ENCODE results near the gene ADK. TPM values are rescaled to one million over a fixed set of nuclear protein-coding genes. Genes with fewer than 3 reads are reported as not detected.

ADK gene
- total RNA-seq, 1 donor from 2014 or later, result 62.0 TPM

GRCh38 chr10:74705358-74705980 is 554.4 kb downstream of the ADK start:
- H3K9me3 Mint-ChIP-seq (ENCODE audit: unreplicated experiment), result no peaks in the 10 kb centered on the region
- FAIRE-seq, result peak; percentile 39
- no peak overlapping the region for H3K9ac ChIP-seq (ENCODE audit: low read length)

GRCh38 chr10:74706966-74707365 is 555.9 kb downstream of the ADK start:
- Histone ChIP-seq H3K9me3 (ENCODE audit: insufficient read depth, low read depth, low read length) (no peaks in the 10 kb centered on the region), H3K4me1 (ENCODE audit: insufficient read depth, low read length) (no peaks in the 10 kb centered on the region), H3K4me2 (ENCODE audit: low read length) (no peak overlapping the region), H3K4me3 (ENCODE audit: insufficient read depth, low read depth, low read length) (no peak overlapping the region), H3K27ac (ENCODE audit: low read depth, low read length) (no peak overlapping the region), H3K79me2 (ENCODE audit: insufficient read depth, low read length) (no peaks in the 10 kb centered on the region), H4K20me1 (ENCODE audit: insufficient read depth, low read length) (no peaks in the 10 kb centered on the region), H2AFZ (ENCODE audit: low read depth, low read length) (no peak overlapping the region), H3K27me3 (ENCODE audit: insufficient read depth, low read length) (no peaks in the 10 kb centered on the region), H3K9ac (ENCODE audit: low read length) (no peak overlapping the region), H3K36me3 (ENCODE audit: insufficient read depth, low read length) (no peaks in the 10 kb centered on the region)
- no peaks in the 10 kb centered on the region for H3K9me3 Mint-ChIP-seq (ENCODE audit: unreplicated experiment)
- H3K4me3 Mint-ChIP-seq (ENCODE audit: unreplicated experiment), result no peak overlapping the region
- peaks cover 6% of the 10 kb centered on the region for H3K36me3 Mint-ChIP-seq (ENCODE audit: low read depth, unreplicated experiment)
- TF ChIP-seq, protein P1, sequence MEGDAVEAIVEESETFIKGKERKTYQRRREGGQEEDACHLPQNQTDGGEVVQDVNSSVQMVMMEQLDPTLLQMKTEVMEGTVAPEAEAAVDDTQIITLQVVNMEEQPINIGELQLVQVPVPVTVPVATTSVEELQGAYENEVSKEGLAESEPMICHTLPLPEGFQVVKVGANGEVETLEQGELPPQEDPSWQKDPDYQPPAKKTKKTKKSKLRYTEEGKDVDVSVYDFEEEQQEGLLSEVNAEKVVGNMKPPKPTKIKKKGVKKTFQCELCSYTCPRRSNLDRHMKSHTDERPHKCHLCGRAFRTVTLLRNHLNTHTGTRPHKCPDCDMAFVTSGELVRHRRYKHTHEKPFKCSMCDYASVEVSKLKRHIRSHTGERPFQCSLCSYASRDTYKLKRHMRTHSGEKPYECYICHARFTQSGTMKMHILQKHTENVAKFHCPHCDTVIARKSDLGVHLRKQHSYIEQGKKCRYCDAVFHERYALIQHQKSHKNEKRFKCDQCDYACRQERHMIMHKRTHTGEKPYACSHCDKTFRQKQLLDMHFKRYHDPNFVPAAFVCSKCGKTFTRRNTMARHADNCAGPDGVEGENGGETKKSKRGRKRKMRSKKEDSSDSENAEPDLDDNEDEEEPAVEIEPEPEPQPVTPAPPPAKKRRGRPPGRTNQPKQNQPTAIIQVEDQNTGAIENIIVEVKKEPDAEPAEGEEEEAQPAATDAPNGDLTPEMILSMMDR (IDR thresholded peaks at IDR 0.05; ENCODE audit: insufficient read depth, low read depth, low read length), result no peak
- TF ChIP-seq EZH2 (IDR thresholded peaks at IDR 0.05; ENCODE audit: insufficient read depth, low read length), result no peak
- FAIRE-seq (no peak), DNase-seq (ENCODE audit: low read depth) (no peak)
- H3K27ac Mint-ChIP-seq (ENCODE audit: unreplicated experiment), result no peak overlapping the region
- no peaks in the 10 kb centered on the region for H3K4me1 Mint-ChIP-seq (ENCODE audit: low read depth, unreplicated experiment)
- H3K27me3 Mint-ChIP-seq (ENCODE audit: low read depth, unreplicated experiment), result no peaks in the 10 kb centered on the region

More at GRCh38 chr10:74705358-74705980, 554.4 kb downstream of the ADK start:
- Histone ChIP-seq H4K20me1 (ENCODE audit: insufficient read depth, low read length) (no peaks in the 10 kb centered on the region), H3K4me3 (ENCODE audit: insufficient read depth, low read depth, low read length) (no peak overlapping the region), H3K9me3 (ENCODE audit: insufficient read depth, low read depth, low read length) (no peaks in the 10 kb centered on the region), H3K4me2 (ENCODE audit: low read length) (no peak overlapping the region), H3K27me3 (ENCODE audit: insufficient read depth, low read length) (no peaks in the 10 kb centered on the region), H3K27ac (ENCODE audit: low read depth, low read length) (no peak overlapping the region), H2AFZ (ENCODE audit: low read depth, low read length) (no peak overlapping the region), H3K79me2 (ENCODE audit: insufficient read depth, low read length) (no peaks in the 10 kb centered on the region), H3K4me1 (ENCODE audit: insufficient read depth, low read length) (no peaks in the 10 kb centered on the region), H3K36me3 (ENCODE audit: insufficient read depth, low read length) (no peaks in the 10 kb centered on the region)
- no peaks in the 10 kb centered on the region for H3K27me3 Mint-ChIP-seq (ENCODE audit: low read depth, unreplicated experiment)
- H3K27ac Mint-ChIP-seq (ENCODE audit: unreplicated experiment), result no peak overlapping the region
- no peaks in the 10 kb centered on the region for H3K4me1 Mint-ChIP-seq (ENCODE audit: low read depth, unreplicated experiment)
- TF ChIP-seq, protein P1 (IDR thresholded peaks at IDR 0.05; ENCODE audit: insufficient read depth, low read depth, low read length), result no peak
- no peak for TF ChIP-seq EZH2 (IDR thresholded peaks at IDR 0.05; ENCODE audit: insufficient read depth, low read length)
- no peak for DNase-seq (ENCODE audit: low read depth)
- peaks cover 6% of the 10 kb centered on the region for H3K36me3 Mint-ChIP-seq (ENCODE audit: low read depth, unreplicated experiment)
- no peak overlapping the region for H3K4me3 Mint-ChIP-seq (ENCODE audit: unreplicated experiment)

DNA sequence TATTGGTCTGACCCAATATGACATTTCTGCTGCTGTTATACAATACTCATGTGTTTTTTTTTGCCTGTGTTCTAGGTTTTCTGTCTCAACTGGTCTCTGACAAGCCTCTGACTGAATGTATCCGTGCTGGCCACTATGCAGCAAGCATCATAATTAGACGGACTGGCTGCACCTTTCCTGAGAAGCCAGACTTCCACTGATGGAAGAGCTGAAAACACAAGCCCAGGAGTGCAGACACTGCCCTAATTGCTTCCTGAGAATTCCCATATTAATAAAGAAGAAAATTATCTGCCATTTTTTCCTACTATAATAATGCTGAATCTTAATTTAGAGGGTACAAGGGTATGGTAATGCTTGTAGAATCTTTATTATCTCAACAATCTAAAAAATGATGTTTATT is 557.2 kb downstream of the ADK start:
- Mint-ChIP-seq H3K4me1 (ENCODE audit: low read depth, unreplicated experiment) (no peaks in the 10 kb centered on the region), H3K27ac (ENCODE audit: unreplicated experiment) (no peak overlapping the region)
- no peaks in the 10 kb centered on the region for H3K4me1 ChIP-seq (ENCODE audit: insufficient read depth, low read length)

More for the DNA sequence above, 557.2 kb downstream of the ADK start:
- Histone ChIP-seq H3K4me2 (ENCODE audit: low read length) (no peak overlapping the region), H3K36me3 (ENCODE audit: insufficient read depth, low read length) (no peaks in the 10 kb centered on the region), H3K27me3 (ENCODE audit: insufficient read depth, low read length) (no peaks in the 10 kb centered on the region), H2AFZ (ENCODE audit: low read depth, low read length) (no peak overlapping the region), H4K20me1 (ENCODE audit: insufficient read depth, low read length) (no peaks in the 10 kb centered on the region), H3K79me2 (ENCODE audit: insufficient read depth, low read length) (no peaks in the 10 kb centered on the region), H3K27ac (ENCODE audit: low read depth, low read length) (no peak overlapping the region), H3K4me3 (ENCODE audit: insufficient read depth, low read depth, low read length) (no peak overlapping the region), H3K9ac (ENCODE audit: low read length) (no peak overlapping the region), H3K9me3 (ENCODE audit: insufficient read depth, low read depth, low read length) (no peaks in the 10 kb centered on the region)
- FAIRE-seq (no peak), DNase-seq (ENCODE audit: low read depth) (no peak)
- Mint-ChIP-seq H3K27me3 (ENCODE audit: low read depth, unreplicated experiment) (no peaks in the 10 kb centered on the region), H3K4me3 (ENCODE audit: unreplicated experiment) (no peak overlapping the region), H3K9me3 (ENCODE audit: unreplicated experiment) (no peaks in the 10 kb centered on the region), H3K36me3 (ENCODE audit: low read depth, unreplicated experiment) (peaks cover 3% of the 10 kb centered on the region)
- TF ChIP-seq, protein P1 (IDR thresholded peaks at IDR 0.05; ENCODE audit: insufficient read depth, low read depth, low read length), result no peak
- no peak for TF ChIP-seq EZH2 (IDR thresholded peaks at IDR 0.05; ENCODE audit: insufficient read depth, low read length)
